Measurements from ENCODE around the gene HYAL3.

DNA sequence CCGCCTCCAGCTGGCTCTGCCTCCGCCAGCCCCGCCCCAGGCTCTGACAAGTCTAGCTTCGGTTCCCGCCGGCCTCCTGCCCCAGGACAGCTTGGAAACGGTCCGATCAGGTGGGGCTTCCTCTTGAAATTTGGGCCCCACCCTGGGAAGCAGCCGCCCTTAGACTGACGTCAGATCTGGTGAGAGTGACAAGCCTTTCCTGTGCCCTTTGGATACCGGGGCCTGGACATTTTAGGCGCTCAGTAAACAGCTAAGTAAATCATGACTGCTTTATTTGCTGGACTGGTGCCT is 378 bp upstream of the HYAL3 start:
- TF ChIP-seq, protein P1, sequence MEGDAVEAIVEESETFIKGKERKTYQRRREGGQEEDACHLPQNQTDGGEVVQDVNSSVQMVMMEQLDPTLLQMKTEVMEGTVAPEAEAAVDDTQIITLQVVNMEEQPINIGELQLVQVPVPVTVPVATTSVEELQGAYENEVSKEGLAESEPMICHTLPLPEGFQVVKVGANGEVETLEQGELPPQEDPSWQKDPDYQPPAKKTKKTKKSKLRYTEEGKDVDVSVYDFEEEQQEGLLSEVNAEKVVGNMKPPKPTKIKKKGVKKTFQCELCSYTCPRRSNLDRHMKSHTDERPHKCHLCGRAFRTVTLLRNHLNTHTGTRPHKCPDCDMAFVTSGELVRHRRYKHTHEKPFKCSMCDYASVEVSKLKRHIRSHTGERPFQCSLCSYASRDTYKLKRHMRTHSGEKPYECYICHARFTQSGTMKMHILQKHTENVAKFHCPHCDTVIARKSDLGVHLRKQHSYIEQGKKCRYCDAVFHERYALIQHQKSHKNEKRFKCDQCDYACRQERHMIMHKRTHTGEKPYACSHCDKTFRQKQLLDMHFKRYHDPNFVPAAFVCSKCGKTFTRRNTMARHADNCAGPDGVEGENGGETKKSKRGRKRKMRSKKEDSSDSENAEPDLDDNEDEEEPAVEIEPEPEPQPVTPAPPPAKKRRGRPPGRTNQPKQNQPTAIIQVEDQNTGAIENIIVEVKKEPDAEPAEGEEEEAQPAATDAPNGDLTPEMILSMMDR (IDR thresholded peaks at IDR 0.05; ENCODE audit: insufficient read depth, low read length, poor library complexity, severe bottlenecking), result no peak
- no peak for TF ChIP-seq EZH2phosphoT487 (conservative IDR thresholded peaks at IDR 0.05; ENCODE audit: low read length)
